Fibroblast of villous mesenchyme (primary cell): ENCODE measurements around the gene BCL10. TPM values are rescaled to one million over a fixed set of nuclear protein-coding genes. Genes with fewer than 3 reads are reported as not detected.

ENCODE experiments used
- DNase-seq: peaks from one replicate; pipeline ENCODE4 v3.0.0-alpha.2; 2010; ENCODE audit warnings: low read depth
- H3K4me3 ChIP-seq: 2 replicates; pipeline ENCODE4 v1.5.1; 2011; ENCODE audit warnings: low read depth, mild to moderate bottlenecking, low read length
- CTCF ChIP-seq: IDR thresholded peaks from 2 replicates; pipeline ENCODE4 v1.5.1; 2012; ENCODE audit warnings: low read depth, mild to moderate bottlenecking, low read length; ENCODE audit not compliant: insufficient read depth
- total RNA-seq: library from RNA; depleted of rRNA; stranded (reverse); fragments of >200 nt; gene quantifications from 2 replicates; pipeline ENCODE4 v1.2.3, GENCODE V29; 2012

Gene BCL10
- total RNA-seq, 1 donor = 36.7 TPM

- no peak for TF ChIP-seq CTCF
- H3K4me3 ChIP-seq = no peak overlapping the region
- DNase-seq = peak; percentile 77
Observed at GRCh38 chr1:85313888-85314696, 37.7 kb upstream of the BCL10 start.

- no peak for DNase-seq
- TF ChIP-seq CTCF = no peak
- no peak overlapping the region for H3K4me3 ChIP-seq
Observed at GRCh38 chr1:85311818-85312217, 35.4 kb upstream of the BCL10 start.

GRCh38 chr1:85308833-85309350 lies 32.5 kb upstream of the BCL10 start:
- no peak for TF ChIP-seq CTCF
- H3K4me3 ChIP-seq = no peak overlapping the region

GRCh38 chr1:85307987-85308832 lies 31.8 kb upstream of the BCL10 start:
- peak; percentile 98 for TF ChIP-seq CTCF
- no peak overlapping the region for H3K4me3 ChIP-seq
- peak; percentile 88 for DNase-seq

More at GRCh38 chr1:85308833-85309350, 32.5 kb upstream of the BCL10 start:
- DNase-seq = no peak

GRCh38 chr1:85306236-85306635 lies 29.8 kb upstream of the BCL10 start:
- DNase-seq = no peak
- TF ChIP-seq CTCF = no peak
- H3K4me3 ChIP-seq = no peak overlapping the region

- H3K4me3 ChIP-seq = no peak overlapping the region
- no peak for TF ChIP-seq CTCF
- no peak for DNase-seq
Observed at GRCh38 chr1:85303440-85304162, 27.2 kb upstream of the BCL10 start.
